Liver (tissue), 3 donors: ENCODE measurements around the gene PLTP.

ENCODE experiments used
- EGR1 ChIP-seq, 2 donors: IDR thresholded peaks; 2 replicates each; pipeline ENCODE4 v1.6.1; 2016 to 2018; ENCODE audit warnings: antibody characterized with exemption in 2 of 2, low read depth in 2 of 2
- FOXA1 ChIP-seq: IDR thresholded peaks from 2 replicates; pipeline ENCODE4 v1.6.1; 2016; ENCODE audit warnings: antibody characterized with exemption
- GABPA ChIP-seq, 2 donors: IDR thresholded peaks in 1 of 2; conservative IDR thresholded peaks in 1 of 2; 2 replicates each; pipeline ENCODE4 v1.6.1; 2016; ENCODE audit warnings: antibody characterized with exemption in 2 of 2, mild to moderate bottlenecking in 1 of 2, moderate library complexity in 1 of 2
- HNF4G ChIP-seq: IDR thresholded peaks from 2 replicates; pipeline ENCODE4 v1.6.1; 2016; ENCODE audit warnings: antibody characterized with exemption
- JUND ChIP-seq, 2 donors: IDR thresholded peaks; 2 replicates each; pipeline ENCODE4 v1.6.1; 2016; ENCODE audit warnings: antibody characterized with exemption in 2 of 2
- RAD21 ChIP-seq, 2 donors: IDR thresholded peaks; 2 replicates each; pipeline ENCODE4 v1.6.1; 2016; ENCODE audit warnings: antibody characterized with exemption in 2 of 2, mild to moderate bottlenecking in 2 of 2
- SP1 ChIP-seq: IDR thresholded peaks from 2 replicates; pipeline ENCODE4 v1.6.1; 2018; ENCODE audit warnings: antibody characterized with exemption, mild to moderate bottlenecking
- YY1 ChIP-seq: IDR thresholded peaks from 2 replicates; pipeline ENCODE4 v1.6.1; 2016; ENCODE audit warnings: antibody characterized with exemption, mild to moderate bottlenecking
- TF ChIP-seq, protein P1 (sequence below): fragments of 150-350 bp; IDR thresholded peaks from 2 replicates; pipeline ENCODE4 v1.5.1; 2017; ENCODE audit warnings: improper control_type of control experiment, low read depth, low read length; ENCODE audit not compliant: missing input control
- TF ChIP-seq, protein P2 (sequence below): IDR thresholded peaks from 2 replicates; pipeline ENCODE4 v1.6.1; 2016; ENCODE audit warnings: antibody characterized with exemption, mild to moderate bottlenecking
- TF ChIP-seq, protein P3 (sequence below): IDR thresholded peaks from 2 replicates; pipeline ENCODE4 v1.6.1; 2016; ENCODE audit warnings: antibody characterized with exemption
- TF ChIP-seq, protein P4 (sequence below): IDR thresholded peaks from 2 replicates; pipeline ENCODE4 v1.6.1; 2016; ENCODE audit warnings: antibody characterized with exemption
- donor health status: healthy.
- donor health status: healthy.

DNA sequence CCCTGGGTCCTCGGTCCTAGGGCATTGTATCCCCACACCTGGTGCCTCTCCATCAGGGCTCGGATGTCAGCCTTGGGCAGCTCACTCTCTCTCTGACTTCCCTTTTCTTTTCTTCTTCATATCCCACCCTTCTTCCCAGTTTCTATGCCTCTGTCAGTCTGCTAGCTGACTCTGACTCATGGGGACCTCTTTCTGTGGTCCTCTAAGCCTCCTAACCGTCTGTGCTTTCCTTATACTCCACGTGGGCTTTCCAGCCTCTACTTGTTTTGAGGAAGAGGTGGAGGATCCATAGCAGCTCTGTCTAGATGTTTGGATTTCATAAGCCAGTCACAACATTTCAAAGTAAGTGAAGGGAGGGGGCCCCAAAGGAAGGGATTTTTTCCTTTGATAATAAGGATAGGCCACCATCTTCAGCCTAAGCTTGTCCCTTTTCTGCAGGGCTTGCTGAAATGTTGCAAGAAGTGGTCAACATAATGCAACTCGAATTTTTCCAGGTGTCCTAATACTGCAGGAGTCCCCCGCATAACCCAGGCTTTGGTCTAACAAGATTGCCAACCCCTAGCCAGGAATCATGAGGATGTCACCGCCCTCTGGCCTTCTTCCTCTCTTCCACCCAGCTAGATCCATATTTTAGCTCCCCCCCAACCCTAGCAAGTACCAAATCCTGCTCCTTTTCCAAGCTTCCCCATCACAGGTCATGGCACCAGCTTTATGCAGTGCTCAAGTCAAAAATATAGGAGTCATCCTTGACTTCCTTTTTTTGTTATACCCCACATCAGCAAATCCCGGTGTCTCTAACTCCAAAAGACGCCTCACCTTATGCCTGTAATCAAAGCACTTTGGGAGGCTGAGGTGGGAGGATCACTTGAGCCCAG, 8.7 kb upstream of the PLTP start:
- TF ChIP-seq, protein P1, sequence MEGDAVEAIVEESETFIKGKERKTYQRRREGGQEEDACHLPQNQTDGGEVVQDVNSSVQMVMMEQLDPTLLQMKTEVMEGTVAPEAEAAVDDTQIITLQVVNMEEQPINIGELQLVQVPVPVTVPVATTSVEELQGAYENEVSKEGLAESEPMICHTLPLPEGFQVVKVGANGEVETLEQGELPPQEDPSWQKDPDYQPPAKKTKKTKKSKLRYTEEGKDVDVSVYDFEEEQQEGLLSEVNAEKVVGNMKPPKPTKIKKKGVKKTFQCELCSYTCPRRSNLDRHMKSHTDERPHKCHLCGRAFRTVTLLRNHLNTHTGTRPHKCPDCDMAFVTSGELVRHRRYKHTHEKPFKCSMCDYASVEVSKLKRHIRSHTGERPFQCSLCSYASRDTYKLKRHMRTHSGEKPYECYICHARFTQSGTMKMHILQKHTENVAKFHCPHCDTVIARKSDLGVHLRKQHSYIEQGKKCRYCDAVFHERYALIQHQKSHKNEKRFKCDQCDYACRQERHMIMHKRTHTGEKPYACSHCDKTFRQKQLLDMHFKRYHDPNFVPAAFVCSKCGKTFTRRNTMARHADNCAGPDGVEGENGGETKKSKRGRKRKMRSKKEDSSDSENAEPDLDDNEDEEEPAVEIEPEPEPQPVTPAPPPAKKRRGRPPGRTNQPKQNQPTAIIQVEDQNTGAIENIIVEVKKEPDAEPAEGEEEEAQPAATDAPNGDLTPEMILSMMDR: no peak
- TF ChIP-seq JUND (IDR thresholded peaks at IDR 0.05): no peak
- no peak for TF ChIP-seq SP1
- TF ChIP-seq, protein P2, sequence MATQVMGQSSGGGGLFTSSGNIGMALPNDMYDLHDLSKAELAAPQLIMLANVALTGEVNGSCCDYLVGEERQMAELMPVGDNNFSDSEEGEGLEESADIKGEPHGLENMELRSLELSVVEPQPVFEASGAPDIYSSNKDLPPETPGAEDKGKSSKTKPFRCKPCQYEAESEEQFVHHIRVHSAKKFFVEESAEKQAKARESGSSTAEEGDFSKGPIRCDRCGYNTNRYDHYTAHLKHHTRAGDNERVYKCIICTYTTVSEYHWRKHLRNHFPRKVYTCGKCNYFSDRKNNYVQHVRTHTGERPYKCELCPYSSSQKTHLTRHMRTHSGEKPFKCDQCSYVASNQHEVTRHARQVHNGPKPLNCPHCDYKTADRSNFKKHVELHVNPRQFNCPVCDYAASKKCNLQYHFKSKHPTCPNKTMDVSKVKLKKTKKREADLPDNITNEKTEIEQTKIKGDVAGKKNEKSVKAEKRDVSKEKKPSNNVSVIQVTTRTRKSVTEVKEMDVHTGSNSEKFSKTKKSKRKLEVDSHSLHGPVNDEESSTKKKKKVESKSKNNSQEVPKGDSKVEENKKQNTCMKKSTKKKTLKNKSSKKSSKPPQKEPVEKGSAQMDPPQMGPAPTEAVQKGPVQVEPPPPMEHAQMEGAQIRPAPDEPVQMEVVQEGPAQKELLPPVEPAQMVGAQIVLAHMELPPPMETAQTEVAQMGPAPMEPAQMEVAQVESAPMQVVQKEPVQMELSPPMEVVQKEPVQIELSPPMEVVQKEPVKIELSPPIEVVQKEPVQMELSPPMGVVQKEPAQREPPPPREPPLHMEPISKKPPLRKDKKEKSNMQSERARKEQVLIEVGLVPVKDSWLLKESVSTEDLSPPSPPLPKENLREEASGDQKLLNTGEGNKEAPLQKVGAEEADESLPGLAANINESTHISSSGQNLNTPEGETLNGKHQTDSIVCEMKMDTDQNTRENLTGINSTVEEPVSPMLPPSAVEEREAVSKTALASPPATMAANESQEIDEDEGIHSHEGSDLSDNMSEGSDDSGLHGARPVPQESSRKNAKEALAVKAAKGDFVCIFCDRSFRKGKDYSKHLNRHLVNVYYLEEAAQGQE: no peak
- no peak for TF ChIP-seq YY1
- TF ChIP-seq GABPA (IDR thresholded peaks at IDR 0.05 in 1 of 2, conservative IDR thresholded peaks at IDR 0.05 in 1 of 2): no peak
- TF ChIP-seq, protein P3, sequence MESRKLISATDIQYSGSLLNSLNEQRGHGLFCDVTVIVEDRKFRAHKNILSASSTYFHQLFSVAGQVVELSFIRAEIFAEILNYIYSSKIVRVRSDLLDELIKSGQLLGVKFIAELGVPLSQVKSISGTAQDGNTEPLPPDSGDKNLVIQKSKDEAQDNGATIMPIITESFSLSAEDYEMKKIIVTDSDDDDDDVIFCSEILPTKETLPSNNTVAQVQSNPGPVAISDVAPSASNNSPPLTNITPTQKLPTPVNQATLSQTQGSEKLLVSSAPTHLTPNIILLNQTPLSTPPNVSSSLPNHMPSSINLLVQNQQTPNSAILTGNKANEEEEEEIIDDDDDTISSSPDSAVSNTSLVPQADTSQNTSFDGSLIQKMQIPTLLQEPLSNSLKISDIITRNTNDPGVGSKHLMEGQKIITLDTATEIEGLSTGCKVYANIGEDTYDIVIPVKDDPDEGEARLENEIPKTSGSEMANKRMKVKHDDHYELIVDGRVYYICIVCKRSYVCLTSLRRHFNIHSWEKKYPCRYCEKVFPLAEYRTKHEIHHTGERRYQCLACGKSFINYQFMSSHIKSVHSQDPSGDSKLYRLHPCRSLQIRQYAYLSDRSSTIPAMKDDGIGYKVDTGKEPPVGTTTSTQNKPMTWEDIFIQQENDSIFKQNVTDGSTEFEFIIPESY: no peak
- no peak for TF ChIP-seq RAD21 (IDR thresholded peaks at IDR 0.05)
- TF ChIP-seq EGR1 (IDR thresholded peaks at IDR 0.05; ENCODE audit: low read depth in 2 of 2): no peak
- TF ChIP-seq, protein P4, sequence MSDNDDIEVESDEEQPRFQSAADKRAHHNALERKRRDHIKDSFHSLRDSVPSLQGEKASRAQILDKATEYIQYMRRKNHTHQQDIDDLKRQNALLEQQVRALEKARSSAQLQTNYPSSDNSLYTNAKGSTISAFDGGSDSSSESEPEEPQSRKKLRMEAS: no peak
- TF ChIP-seq HNF4G: no peak
- TF ChIP-seq FOXA1: no peak
